Neural progenitor cell (in vitro differentiated cells): ENCODE measurements around the gene DNPH1. TPM values are rescaled to one million over a fixed set of nuclear protein-coding genes. Genes with fewer than 3 reads are reported as not detected.

ENCODE experiments used
- DNase-seq: peaks from one replicate; pipeline ENCODE4 v3.0.0-alpha.2; 2016; ENCODE audit warnings: low spot score
- H2AFZ ChIP-seq: fragments of 200-600 bp; sonication (generic); replicated peaks from 2 replicates; pipeline ENCODE4 v1.6.1; 2016; ENCODE audit warnings: antibody characterized with exemption
- H3F3A ChIP-seq: fragments of 200-600 bp; sonication (generic); 2 replicates; pipeline ENCODE4 v1.6.1; 2016; ENCODE audit warnings: antibody characterized with exemption, low read depth
- H3K27ac ChIP-seq: fragments of 200-600 bp; sonication (generic); 2 replicates; pipeline ENCODE4 v1.5.1; 2016; ENCODE audit warnings: mild to moderate bottlenecking
- H3K27me3 ChIP-seq: fragments of 200-600 bp; sonication (generic); 2 replicates; pipeline ENCODE4 v1.6.1; 2016; ENCODE audit warnings: mild to moderate bottlenecking, moderate library complexity
- H3K36me3 ChIP-seq: fragments of 200-600 bp; sonication (generic); 2 replicates; pipeline ENCODE4 v1.5.1; 2016
- H3K4me1 ChIP-seq: fragments of 200-600 bp; sonication (generic); 2 replicates; pipeline ENCODE4 v1.6.1; 2016; ENCODE audit warnings: mixed run types
- H3K4me2 ChIP-seq: fragments of 200-600 bp; sonication (generic); 2 replicates; pipeline ENCODE4 v1.6.1; 2016
- H3K4me3 ChIP-seq: fragments of 200-600 bp; sonication (generic); 2 replicates; pipeline ENCODE4 v1.5.1; 2016
- H3K79me2 ChIP-seq: fragments of 200-600 bp; sonication (generic); 2 replicates; pipeline ENCODE4 v1.6.1; 2016; ENCODE audit warnings: low read depth
- H3K9ac ChIP-seq: fragments of 200-600 bp; sonication (generic); 2 replicates; pipeline ENCODE4 v1.6.1; 2016
- H3K9me3 ChIP-seq: fragments of 200-600 bp; sonication (generic); 2 replicates; pipeline ENCODE4 v1.5.1; 2016; ENCODE audit warnings: low read depth
- H4K20me1 ChIP-seq: fragments of 200-600 bp; sonication (generic); 2 replicates; pipeline ENCODE4 v1.6.1; 2016; ENCODE audit warnings: low read depth
- H3K27ac Mint-ChIP-seq: 3 replicates; pipeline ENCODE4 v1.8.0; 2021; ENCODE audit warnings: mixed read lengths
- H3K27me3 Mint-ChIP-seq: 2 replicates; pipeline ENCODE4 v1.8.0; 2022; ENCODE audit warnings: low read depth, mild to moderate bottlenecking, inconsistent platforms, moderate library complexity, mixed read lengths; ENCODE audit not compliant: insufficient read depth
- H3K36me3 Mint-ChIP-seq: 3 replicates; pipeline ENCODE4 v1.8.0; 2021; ENCODE audit warnings: mixed read lengths
- H3K4me1 Mint-ChIP-seq: 3 replicates; pipeline ENCODE4 v1.8.0; 2021; ENCODE audit warnings: mixed read lengths
- H3K4me3 Mint-ChIP-seq: 3 replicates; pipeline ENCODE4 v1.8.0; 2021; ENCODE audit warnings: mild to moderate bottlenecking, moderate library complexity, mixed read lengths
- H3K9me3 Mint-ChIP-seq: 3 replicates; pipeline ENCODE4 v1.8.0; 2020; ENCODE audit warnings: mixed read lengths
- EZH2 ChIP-seq: fragments of 200-600 bp; sonication (generic); IDR thresholded peaks from 2 replicates; pipeline ENCODE4 v1.6.1; 2017; ENCODE audit warnings: antibody characterized with exemption, mild to moderate bottlenecking, moderate library complexity
- EZH2phosphoT487 ChIP-seq: fragments of 200-600 bp; sonication (generic); IDR thresholded peaks from 2 replicates; pipeline ENCODE4 v1.6.1; 2017; ENCODE audit warnings: antibody characterized with exemption
- total RNA-seq: library from RNA; depleted of rRNA; stranded (reverse); fragments of >200 nt; gene quantifications from 2 replicates; pipeline ENCODE4 v1.2.3, GENCODE V29; 2015; ENCODE audit warnings: low replicate concordance
- TF ChIP-seq, protein P1 (sequence below): fragments of 200-600 bp; sonication (generic); IDR thresholded peaks from 2 replicates; pipeline ENCODE4 v1.5.1; 2017; ENCODE audit warnings: antibody characterized with exemption, mild to moderate bottlenecking

Gene DNPH1
- total RNA-seq, 1 donor from 2014 or later: 25.2 TPM

DNA sequence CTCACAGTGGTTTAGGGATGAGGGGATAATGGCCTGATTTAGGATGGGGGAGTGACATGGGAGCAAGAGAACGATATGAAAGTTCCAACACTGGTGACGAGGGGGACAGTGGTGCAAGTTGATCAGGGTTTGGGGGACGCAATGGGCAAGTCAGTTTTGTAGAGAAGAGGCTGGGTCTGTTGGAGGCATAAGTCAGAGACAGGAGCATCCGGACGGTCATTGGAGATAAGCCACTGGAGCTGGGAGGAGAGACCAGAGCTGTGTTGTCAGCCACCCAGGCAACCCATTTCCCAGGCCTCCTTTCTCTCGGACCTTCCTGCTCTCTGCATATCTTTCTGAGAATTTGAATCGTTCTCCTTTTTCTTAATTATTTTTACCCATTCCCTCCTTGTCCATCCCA is 9.5 kb downstream of the DNPH1 start:
- DNase-seq: no peak

DNA sequence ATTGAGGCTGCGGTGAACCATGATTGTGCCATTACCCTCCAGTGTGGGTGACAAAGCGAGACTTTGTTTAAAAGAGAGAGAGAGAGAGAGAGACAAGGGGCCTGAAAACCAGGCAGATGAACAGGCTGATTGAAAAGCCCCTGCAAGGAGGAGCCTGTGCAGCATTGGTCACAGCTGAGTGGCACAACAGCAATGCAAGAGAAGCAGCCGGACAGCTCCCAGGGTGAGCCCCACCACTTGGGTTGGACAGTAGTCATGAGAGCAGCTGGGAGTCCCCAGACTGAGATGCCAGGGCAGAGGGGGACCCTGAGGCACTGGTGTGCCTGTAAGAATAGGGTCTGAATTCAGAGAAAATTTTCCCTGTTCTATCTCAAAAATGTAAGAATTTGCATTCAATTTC is 10.2 kb downstream of the DNPH1 start:
- Histone ChIP-seq H3K4me3 (no peak overlapping the region), H3K27me3 (no peaks in the 10 kb centered on the region), H3K4me1 (no peaks in the 10 kb centered on the region), H4K20me1 (no peaks in the 10 kb centered on the region), H3K4me2 (no peak overlapping the region), H2AFZ (no peak overlapping the region), H3K27ac (no peak overlapping the region), H3K9me3 (no peaks in the 10 kb centered on the region), H3K9ac (no peak overlapping the region), H3K36me3 (no peaks in the 10 kb centered on the region), H3K79me2 (no peaks in the 10 kb centered on the region), H3F3A (no peaks in the 10 kb centered on the region)
- H3K27ac Mint-ChIP-seq: no peak overlapping the region
- DNase-seq: no peak
- peaks cover 5% of the 10 kb centered on the region for H3K27me3 Mint-ChIP-seq
- TF ChIP-seq EZH2phosphoT487: no peak
- TF ChIP-seq EZH2: no peak
- TF ChIP-seq, protein P1, sequence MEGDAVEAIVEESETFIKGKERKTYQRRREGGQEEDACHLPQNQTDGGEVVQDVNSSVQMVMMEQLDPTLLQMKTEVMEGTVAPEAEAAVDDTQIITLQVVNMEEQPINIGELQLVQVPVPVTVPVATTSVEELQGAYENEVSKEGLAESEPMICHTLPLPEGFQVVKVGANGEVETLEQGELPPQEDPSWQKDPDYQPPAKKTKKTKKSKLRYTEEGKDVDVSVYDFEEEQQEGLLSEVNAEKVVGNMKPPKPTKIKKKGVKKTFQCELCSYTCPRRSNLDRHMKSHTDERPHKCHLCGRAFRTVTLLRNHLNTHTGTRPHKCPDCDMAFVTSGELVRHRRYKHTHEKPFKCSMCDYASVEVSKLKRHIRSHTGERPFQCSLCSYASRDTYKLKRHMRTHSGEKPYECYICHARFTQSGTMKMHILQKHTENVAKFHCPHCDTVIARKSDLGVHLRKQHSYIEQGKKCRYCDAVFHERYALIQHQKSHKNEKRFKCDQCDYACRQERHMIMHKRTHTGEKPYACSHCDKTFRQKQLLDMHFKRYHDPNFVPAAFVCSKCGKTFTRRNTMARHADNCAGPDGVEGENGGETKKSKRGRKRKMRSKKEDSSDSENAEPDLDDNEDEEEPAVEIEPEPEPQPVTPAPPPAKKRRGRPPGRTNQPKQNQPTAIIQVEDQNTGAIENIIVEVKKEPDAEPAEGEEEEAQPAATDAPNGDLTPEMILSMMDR: no peak
- no peaks in the 10 kb centered on the region for H3K9me3 Mint-ChIP-seq
- H3K4me3 Mint-ChIP-seq: no peak overlapping the region
- peaks cover 13% of the 10 kb centered on the region for H3K36me3 Mint-ChIP-seq
- H3K4me1 Mint-ChIP-seq: peaks cover 2% of the 10 kb centered on the region

More for the DNA sequence above, 9.5 kb downstream of the DNPH1 start:
- Histone ChIP-seq H3K27me3 (no peaks in the 10 kb centered on the region), H3K27ac (no peak overlapping the region), H3K79me2 (no peaks in the 10 kb centered on the region), H3K36me3 (no peaks in the 10 kb centered on the region), H3K4me3 (no peak overlapping the region), H3K9ac (no peak overlapping the region), H3K4me1 (no peaks in the 10 kb centered on the region), H3K4me2 (no peak overlapping the region), H4K20me1 (no peaks in the 10 kb centered on the region), H3F3A (no peaks in the 10 kb centered on the region), H3K9me3 (no peaks in the 10 kb centered on the region), H2AFZ (no peak overlapping the region)
- TF ChIP-seq, protein P1: no peak
- no peak for TF ChIP-seq EZH2phosphoT487
- TF ChIP-seq EZH2: no peak
- Mint-ChIP-seq H3K4me3 (no peak overlapping the region), H3K9me3 (no peaks in the 10 kb centered on the region), H3K27ac (no peak overlapping the region), H3K27me3 (peaks cover 5% of the 10 kb centered on the region), H3K4me1 (peaks cover 2% of the 10 kb centered on the region), H3K36me3 (peaks cover 18% of the 10 kb centered on the region)

DNA sequence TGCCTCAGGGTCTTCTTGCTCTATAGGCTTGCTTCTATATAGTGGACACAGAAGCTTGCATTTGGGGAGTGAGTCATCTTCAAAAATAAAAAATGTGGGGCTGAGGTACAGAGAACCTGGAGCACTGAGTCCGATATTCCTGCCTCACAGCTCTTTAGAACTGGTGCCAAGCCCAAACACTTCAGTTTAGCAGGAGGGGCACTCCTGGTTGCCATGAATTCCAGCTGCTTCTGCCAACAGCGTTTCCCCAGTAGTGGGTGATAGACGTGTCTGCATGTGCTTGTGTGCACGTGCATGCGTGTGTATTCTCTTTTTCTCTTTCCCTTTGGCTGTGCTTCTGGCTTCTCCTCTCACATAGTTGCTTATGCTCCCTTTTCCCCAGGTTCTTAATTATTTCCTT is 11.9 kb downstream of the DNPH1 start:
- H3K36me3 Mint-ChIP-seq: peaks cover 9% of the 10 kb centered on the region
- H3K4me3 Mint-ChIP-seq: no peak overlapping the region

More for the DNA sequence above, 11.9 kb downstream of the DNPH1 start:
- H3K4me3 ChIP-seq: no peak overlapping the region
- H3K4me2 ChIP-seq: no peak overlapping the region
- peaks cover 5% of the 10 kb centered on the region for H3K27me3 Mint-ChIP-seq
- TF ChIP-seq EZH2 (no peak), EZH2phosphoT487 (no peak)
- TF ChIP-seq, protein P1: no peak
- H3K27ac Mint-ChIP-seq: no peak overlapping the region
- no peaks in the 10 kb centered on the region for H3K4me1 ChIP-seq
- no peaks in the 10 kb centered on the region for H3K9me3 ChIP-seq
- H3F3A ChIP-seq: no peaks in the 10 kb centered on the region
- H3K79me2 ChIP-seq: no peaks in the 10 kb centered on the region
- no peaks in the 10 kb centered on the region for H4K20me1 ChIP-seq
- H3K9me3 Mint-ChIP-seq: no peaks in the 10 kb centered on the region
- no peaks in the 10 kb centered on the region for H3K36me3 ChIP-seq
- no peak overlapping the region for H3K9ac ChIP-seq
- no peak for DNase-seq
- no peaks in the 10 kb centered on the region for H3K27me3 ChIP-seq
- peaks cover 2% of the 10 kb centered on the region for H3K4me1 Mint-ChIP-seq
- H2AFZ ChIP-seq: no peak overlapping the region
- no peak overlapping the region for H3K27ac ChIP-seq
